UCSD-AML1 (cell line): Measurements from ENCODE around the gene GABBR2.

Experiments
- DNase-seq: peaks from one replicate; lab custom pipeline; 2025; ENCODE audit not compliant: unreplicated experiment; lab: John Stamatoyannopoulos, UW

Gene GABBR2

GRCh38 chr9:98572054-98572627 lies 136.6 kb downstream of the GABBR2 start:
- no peak for DNase-seq

- no peak for DNase-seq
Observed at GRCh38 chr9:98571643-98572042, 137.1 kb downstream of the GABBR2 start.

GRCh38 chr9:98570663-98571440 lies 137.9 kb downstream of the GABBR2 start:
- no peak for DNase-seq

- no peak for DNase-seq
Observed at GRCh38 chr9:98570055-98570454, 138.7 kb downstream of the GABBR2 start.

GRCh38 chr9:98569491-98569890 lies 139.2 kb downstream of the GABBR2 start:
- DNase-seq, result no peak

- DNase-seq, result no peak
Observed at GRCh38 chr9:98568909-98569469, 139.7 kb downstream of the GABBR2 start.

- DNase-seq, result no peak
Observed at GRCh38 chr9:98568234-98568908, 140.4 kb downstream of the GABBR2 start.

GRCh38 chr9:98567540-98568233 lies 141.0 kb downstream of the GABBR2 start:
- DNase-seq, result no peak

- no peak for DNase-seq
Observed at GRCh38 chr9:98565152-98566135, 143.3 kb downstream of the GABBR2 start.

GRCh38 chr9:98564714-98565113 lies 144.0 kb downstream of the GABBR2 start:
- DNase-seq, result no peak

- no peak for DNase-seq
Observed at GRCh38 chr9:98563988-98564387, 144.7 kb downstream of the GABBR2 start.

- no peak for DNase-seq
Observed at GRCh38 chr9:98563212-98563907, 145.4 kb downstream of the GABBR2 start.

- no peak for DNase-seq
Observed at GRCh38 chr9:98559561-98559960, 149.2 kb downstream of the GABBR2 start.

- no peak for DNase-seq
Observed at GRCh38 chr9:98558575-98558974, 150.2 kb downstream of the GABBR2 start.

- no peak for DNase-seq
Observed at GRCh38 chr9:98556511-98556910, 152.2 kb downstream of the GABBR2 start.

GRCh38 chr9:98555651-98556465 lies 152.9 kb downstream of the GABBR2 start:
- DNase-seq, result no peak

GRCh38 chr9:98554752-98555151 lies 154.0 kb downstream of the GABBR2 start:
- DNase-seq, result no peak

- no peak for DNase-seq
Observed at GRCh38 chr9:98552331-98552730, 156.4 kb downstream of the GABBR2 start.
